NCI-H1694 treated with DMSO at 0.1 percent for 48 hours (cell line): ENCODE results near the gene CXCL9.
"Not testable (repeated sequence)": the region's sequence is repeated elsewhere in the genome, so short reads cannot be mapped to it uniquely, and the experiment has no call there.

Experiments
- DNase-seq: peaks from one replicate; lab custom pipeline; 2025; lab: John Stamatoyannopoulos, UW

CXCL9 gene

GRCh38 chr4:75954811-75955210, 52.5 kb downstream of the CXCL9 start:
- not testable (repeated sequence) for DNase-seq

- DNase-seq: no peak
Observed at GRCh38 chr4:75953509-75953908, 53.8 kb downstream of the CXCL9 start.
